ENCODE data around the gene CENPQ. TPM values are rescaled to one million over a fixed set of nuclear protein-coding genes. Genes with fewer than 3 reads are reported as not detected.

Gene CENPQ
- total RNA-seq, 1 donor from 2014 or later: 3.1 TPM

- DNase-seq (ENCODE audit: low spot score): no peak
These were observed 41.5 kb downstream of the CENPQ start for GRCh38 chr6:49504666-49505065.

- no peak for DNase-seq (ENCODE audit: low spot score)
These were observed 43.5 kb downstream of the CENPQ start for GRCh38 chr6:49506569-49507111.

GRCh38 chr6:49509342-49509741, 46.2 kb downstream of the CENPQ start:
- no peak for DNase-seq (ENCODE audit: low spot score)

- no peak for DNase-seq (ENCODE audit: low spot score)
These were observed 50.2 kb downstream of the CENPQ start for GRCh38 chr6:49513153-49513989.

GRCh38 chr6:49514571-49515484, 51.7 kb downstream of the CENPQ start:
- no peak for DNase-seq (ENCODE audit: low spot score)

GRCh38 chr6:49515485-49516146, 52.4 kb downstream of the CENPQ start:
- DNase-seq (ENCODE audit: low spot score): no peak

- no peak for DNase-seq (ENCODE audit: low spot score)
These were observed 53.0 kb downstream of the CENPQ start for GRCh38 chr6:49516147-49516505.

- DNase-seq (ENCODE audit: low spot score): no peak
These were observed 54.7 kb downstream of the CENPQ start for GRCh38 chr6:49517919-49518318.

- DNase-seq (ENCODE audit: low spot score): no peak
These were observed 56.5 kb downstream of the CENPQ start for GRCh38 chr6:49519660-49520059.

- DNase-seq (ENCODE audit: low spot score): no peak
These were observed 59.8 kb downstream of the CENPQ start for GRCh38 chr6:49522710-49523593.

GRCh38 chr6:49523901-49524300, 60.7 kb downstream of the CENPQ start:
- DNase-seq (ENCODE audit: low spot score): no peak

- no peak for DNase-seq (ENCODE audit: low spot score)
These were observed 61.4 kb downstream of the CENPQ start for GRCh38 chr6:49524541-49524940.

GRCh38 chr6:49526598-49526997, 63.4 kb downstream of the CENPQ start:
- no peak for DNase-seq (ENCODE audit: low spot score)

GRCh38 chr6:49527320-49527719, 64.2 kb downstream of the CENPQ start:
- no peak for DNase-seq (ENCODE audit: low spot score)

GRCh38 chr6:49528571-49528970, 65.4 kb downstream of the CENPQ start:
- DNase-seq (ENCODE audit: low spot score): no peak

GRCh38 chr6:49530141-49530776, 67.1 kb downstream of the CENPQ start:
- DNase-seq (ENCODE audit: low spot score): no peak

GRCh38 chr6:49531774-49532569, 68.8 kb downstream of the CENPQ start:
- DNase-seq (ENCODE audit: low spot score): no peak

GRCh38 chr6:49535795-49536194, 72.6 kb downstream of the CENPQ start:
- no peak for DNase-seq (ENCODE audit: low spot score)

- DNase-seq (ENCODE audit: low spot score): no peak
These were observed 75.9 kb downstream of the CENPQ start for GRCh38 chr6:49539102-49539501.
